Mesenchymal stem cell (in vitro differentiated cells and primary cell): ENCODE results near the gene EXOC3L2.

Experiments
- DNase-seq: peaks from one replicate; pipeline ENCODE4 v3.0.0-alpha.2; 2013
- H2AFZ ChIP-seq: one replicate; pipeline ENCODE4 v1.6.1; 2013; ENCODE audit warnings: low read depth, mild to moderate bottlenecking, control low read depth, inconsistent platforms, low read length, moderate library complexity
- H2AK5ac ChIP-seq: 2 replicates; pipeline ENCODE4 v1.6.1; 2013; ENCODE audit warnings: low read length, moderate library complexity, mild to moderate bottlenecking, inconsistent platforms; ENCODE audit not compliant: severe bottlenecking
- H2BK120ac ChIP-seq: one replicate; pipeline ENCODE4 v1.6.1; 2013; ENCODE audit warnings: low read depth, mild to moderate bottlenecking, inconsistent platforms, low read length, moderate library complexity
- H2BK12ac ChIP-seq, 2 experiments: one replicate each; pipeline ENCODE4 v1.6.1; 2013; ENCODE audit warnings: inconsistent platforms in 2 of 2, low read length in 2 of 2, mild to moderate bottlenecking in 2 of 2, moderate library complexity in 2 of 2, control low read depth in 1 of 2
- H2BK15ac ChIP-seq: one replicate; pipeline ENCODE4 v1.6.1; 2013; ENCODE audit warnings: mild to moderate bottlenecking, low read depth, inconsistent platforms; ENCODE audit not compliant: poor library complexity, severe bottlenecking
- H2BK5ac ChIP-seq: 2 replicates; pipeline ENCODE4 v1.6.1; 2013; ENCODE audit warnings: low read depth, mild to moderate bottlenecking, low read length, control low read depth, inconsistent platforms; ENCODE audit not compliant: poor library complexity, severe bottlenecking
- H3K14ac ChIP-seq, 2 experiments: one replicate each; pipeline ENCODE4 v1.6.1; 2013; ENCODE audit warnings: inconsistent platforms in 2 of 2, low read length in 2 of 2, control low read depth in 1 of 2, mild to moderate bottlenecking in 1 of 2, moderate library complexity in 1 of 2
- H3K18ac ChIP-seq, 2 experiments: one replicate each; pipeline ENCODE4 v1.6.1; 2013; ENCODE audit warnings: inconsistent platforms in 2 of 2, low read length in 2 of 2, control low read depth in 1 of 2, low read depth in 1 of 2, mild to moderate bottlenecking in 1 of 2
- H3K23ac ChIP-seq, 2 experiments: one replicate each; pipeline ENCODE4 v1.6.1; 2013; ENCODE audit warnings: inconsistent platforms in 2 of 2, low read length in 2 of 2, mild to moderate bottlenecking in 2 of 2, moderate library complexity in 2 of 2, control low read depth in 1 of 2
- H3K27ac ChIP-seq: 2 replicates; pipeline ENCODE4 v1.5.1; 2013; ENCODE audit warnings: mild to moderate bottlenecking, moderate library complexity, low read length, control low read depth, inconsistent platforms; ENCODE audit not compliant: poor library complexity, severe bottlenecking
- H3K27me3 ChIP-seq, 2 experiments: 2 replicates each; pipeline versions ENCODE4 v1.6.1 to v1.7.0; 2013; ENCODE audit warnings: low read length in 2 of 2, mild to moderate bottlenecking in 2 of 2, moderate library complexity in 2 of 2, control low read depth in 1 of 2, inconsistent platforms in 1 of 2; ENCODE audit not compliant: control insufficient read depth in 1 of 2, insufficient read depth in 1 of 2
- H3K36me3 ChIP-seq, 2 experiments: 2 replicates each; pipeline versions ENCODE4 v1.6.1 to v1.7.0; 2013; ENCODE audit warnings: low read length in 2 of 2, control low read depth in 1 of 2, inconsistent platforms in 1 of 2, low read depth in 1 of 2, mild to moderate bottlenecking in 1 of 2; ENCODE audit not compliant: insufficient read depth in 2 of 2, control insufficient read depth in 1 of 2
- H3K4ac ChIP-seq, 2 experiments: one replicate each; pipeline ENCODE4 v1.6.1; 2013; ENCODE audit warnings: inconsistent platforms in 2 of 2, low read length in 2 of 2, mild to moderate bottlenecking in 2 of 2, moderate library complexity in 2 of 2, control low read depth in 1 of 2, low read depth in 1 of 2
- H3K4me1 ChIP-seq: 2 replicates; pipeline ENCODE4 v1.6.1; 2013; ENCODE audit warnings: low read depth, low read length, control low read depth; ENCODE audit not compliant: control insufficient read depth, insufficient read depth
- H3K4me2 ChIP-seq: 2 replicates; pipeline ENCODE4 v1.6.1; 2013; ENCODE audit warnings: low read length, mild to moderate bottlenecking, inconsistent platforms; ENCODE audit not compliant: poor library complexity, severe bottlenecking
- H3K4me3 ChIP-seq, 2 experiments: 2 replicates each; pipeline versions ENCODE4 v1.5.1 to v1.7.0; 2013; ENCODE audit warnings: low read length in 2 of 2, mild to moderate bottlenecking in 2 of 2, control low read depth in 1 of 2, low read depth in 1 of 2; ENCODE audit not compliant: insufficient read depth in 1 of 2
- H3K79me1 ChIP-seq: replicated peaks from 2 replicates; pipeline ENCODE4 v1.6.1; 2013; ENCODE audit warnings: mild to moderate bottlenecking, control low read depth, low read length, inconsistent platforms; ENCODE audit not compliant: poor library complexity, severe bottlenecking
- H3K9ac ChIP-seq: 2 replicates; pipeline ENCODE4 v1.7.0; 2013; ENCODE audit warnings: mild to moderate bottlenecking, low read length, moderate library complexity
- H3K9me3 ChIP-seq: 2 replicates; pipeline ENCODE4 v1.7.0; 2013; ENCODE audit warnings: mild to moderate bottlenecking, low read length; ENCODE audit not compliant: control insufficient read depth
- H4K8ac ChIP-seq: one replicate; pipeline ENCODE4 v1.6.1; 2013; ENCODE audit warnings: inconsistent platforms, mild to moderate bottlenecking, low read length, moderate library complexity
- H4K91ac ChIP-seq: one replicate; pipeline ENCODE4 v1.6.1; 2013; ENCODE audit warnings: mild to moderate bottlenecking, low read length, inconsistent platforms
- WGBS: methylation state at CpG from one replicate; pipeline ENCODE4 v1.1.7; 2013; ENCODE audit warnings: mixed read lengths; 5-methylcytosine and 5-hydroxymethylcytosine counted together

The EXOC3L2 gene

GRCh38 chr19:45164577-45165335 is 80.5 kb downstream of the EXOC3L2 start:
- H4K8ac ChIP-seq: peak overlapping the region; percentile 76
- H3K36me3 ChIP-seq: peaks cover 0 to 7% of the 10 kb centered on the region in 2 experiments
- peaks cover 33% of the 10 kb centered on the region in 2 experiments for H3K27me3 ChIP-seq
- H3K18ac ChIP-seq: peak overlapping the region in 1 of 2 experiments; percentile 11
- H2BK15ac ChIP-seq: peak overlapping the region; percentile 12
- H3K14ac ChIP-seq: no peak overlapping the region
- no peak overlapping the region for H2AK5ac ChIP-seq
- H2AFZ ChIP-seq: no peak overlapping the region
- H3K27ac ChIP-seq: no peak overlapping the region
- H3K9me3 ChIP-seq: no peaks in the 10 kb centered on the region
- H3K4me2 ChIP-seq: no peak overlapping the region
- H3K23ac ChIP-seq: no peak overlapping the region
- no peak overlapping the region for H2BK120ac ChIP-seq
- peak overlapping the region in 1 of 2 experiments; percentile 15 for H2BK12ac ChIP-seq
- WGBS: 49% methylated on average over 27 of the region's 27 CpGs
- H3K4me3 ChIP-seq: no peak overlapping the region
- no peak overlapping the region for H3K4ac ChIP-seq
- no peak overlapping the region for H2BK5ac ChIP-seq
- DNase-seq: peak; percentile 79
- H3K9ac ChIP-seq: no peak overlapping the region
- peaks cover 14% of the 10 kb centered on the region for H3K4me1 ChIP-seq
- no peaks in the 10 kb centered on the region for H3K79me1 ChIP-seq
- H4K91ac ChIP-seq: no peak overlapping the region

- Histone ChIP-seq H2BK12ac (no peak overlapping the region), H3K27ac (no peak overlapping the region), H2BK5ac (no peak overlapping the region), H3K36me3 (peaks cover 0 to 6% of the 10 kb centered on the region in 2 experiments), H4K8ac (peak overlapping the region; percentile 30), H2AFZ (no peak overlapping the region), H3K27me3 (peaks cover 33 to 41% of the 10 kb centered on the region in 2 experiments), H3K9me3 (no peaks in the 10 kb centered on the region), H3K23ac (no peak overlapping the region), H4K91ac (peak overlapping the region; percentile 71), H3K18ac (peak overlapping the region in 1 of 2 experiments; percentile 37), H2BK15ac (peak overlapping the region; percentile 83), H3K4ac (peak overlapping the region in 1 of 2 experiments; percentile 27), H3K4me2 (no peak overlapping the region), H3K4me1 (peaks cover 14% of the 10 kb centered on the region), H3K4me3 (no peak overlapping the region), H2AK5ac (no peak overlapping the region), H3K79me1 (no peaks in the 10 kb centered on the region), H2BK120ac (no peak overlapping the region), H3K9ac (no peak overlapping the region), H3K14ac (peak overlapping the region in 1 of 2 experiments; percentile 13)
- 91% methylated on average over 15 of the region's 15 CpGs for WGBS
- DNase-seq: no peak
Measured at GRCh38 chr19:45163751-45164460, 81.3 kb downstream of the EXOC3L2 start.

- Histone ChIP-seq H2BK15ac (no peak overlapping the region), H2BK120ac (no peak overlapping the region), H2AK5ac (no peak overlapping the region), H3K4me1 (peaks cover 14% of the 10 kb centered on the region), H3K9ac (no peak overlapping the region), H4K91ac (no peak overlapping the region), H3K4ac (no peak overlapping the region), H3K27ac (no peak overlapping the region), H3K9me3 (no peaks in the 10 kb centered on the region), H3K18ac (no peak overlapping the region), H3K27me3 (peaks cover 37 to 44% of the 10 kb centered on the region in 2 experiments), H3K79me1 (no peaks in the 10 kb centered on the region), H3K14ac (no peak overlapping the region), H4K8ac (peak overlapping the region; percentile 32), H3K4me2 (no peak overlapping the region), H3K23ac (peak overlapping the region in 1 of 2 experiments; percentile 15), H3K4me3 (no peak overlapping the region), H2BK5ac (no peak overlapping the region), H2BK12ac (no peak overlapping the region), H2AFZ (no peak overlapping the region), H3K36me3 (peaks cover 0 to 2% of the 10 kb centered on the region in 2 experiments)
- DNase-seq: no peak
- WGBS: 86% methylated on average over 17 of the region's 17 CpGs
Measured at GRCh38 chr19:45163156-45163555, 82.1 kb downstream of the EXOC3L2 start.

- no peak overlapping the region for H2AK5ac ChIP-seq
- no peak overlapping the region for H2BK120ac ChIP-seq
- H3K36me3 ChIP-seq: peaks cover 0 to 2% of the 10 kb centered on the region in 2 experiments
- H3K79me1 ChIP-seq: no peaks in the 10 kb centered on the region
- no peak overlapping the region for H3K18ac ChIP-seq
- H3K4me2 ChIP-seq: no peak overlapping the region
- no peak overlapping the region for H3K27ac ChIP-seq
- H3K27me3 ChIP-seq: peaks cover 41 to 48% of the 10 kb centered on the region in 2 experiments
- no peak overlapping the region for H3K23ac ChIP-seq
- no peak overlapping the region for H2BK12ac ChIP-seq
- H2BK5ac ChIP-seq: no peak overlapping the region
- no peak overlapping the region for H3K14ac ChIP-seq
- H3K4me1 ChIP-seq: peaks cover 14% of the 10 kb centered on the region
- WGBS: 87% methylated on average over 16 of the region's 18 CpGs
- H4K8ac ChIP-seq: peak overlapping the region; percentile 32
- no peak overlapping the region for H3K4me3 ChIP-seq
- no peak overlapping the region for H2BK15ac ChIP-seq
- no peak overlapping the region for H3K4ac ChIP-seq
- no peak for DNase-seq
- H4K91ac ChIP-seq: no peak overlapping the region
- no peaks in the 10 kb centered on the region for H3K9me3 ChIP-seq
- no peak overlapping the region for H2AFZ ChIP-seq
- no peak overlapping the region for H3K9ac ChIP-seq
Measured at GRCh38 chr19:45162608-45163143, 82.5 kb downstream of the EXOC3L2 start.
